ENCODE data around the gene LDLRAD4. TPM values are rescaled to one million over a fixed set of nuclear protein-coding genes. Genes with fewer than 3 reads are reported as not detected.

The LDLRAD4 gene
- total and polyA plus RNA-seq, 8 donors: 2.0 to 47.9 (median 9.0) TPM

DNA sequence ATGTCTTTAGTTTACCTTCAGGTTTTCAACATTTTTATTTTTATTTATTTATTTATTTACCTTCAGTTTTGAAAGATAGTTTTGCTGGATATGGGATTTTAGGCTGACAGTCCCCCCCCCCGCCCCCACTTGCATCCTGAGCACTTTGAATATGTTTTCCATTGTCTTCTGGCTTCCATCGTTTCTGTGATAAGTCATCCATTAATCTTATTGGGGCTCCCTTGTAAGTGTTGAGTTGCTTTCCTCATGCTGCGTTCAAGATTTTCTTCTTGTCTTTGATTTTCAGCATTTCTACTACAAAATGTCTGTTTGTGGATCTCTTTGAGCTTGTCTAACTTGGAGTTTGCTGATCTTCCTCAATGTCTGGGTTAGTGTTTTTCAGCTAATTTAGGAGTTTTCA is 19.4 kb upstream of the LDLRAD4 start:
- Histone ChIP-seq H3K4me1 (no peaks in the 10 kb centered on the region), H3K9me3 (peaks cover 6 to 27% (median 14%) of the 10 kb centered on the region in 4 donors), H3K36me3 (no peaks in the 10 kb centered on the region), H3K4me3 (no peak overlapping the region), H3K27me3 (no peaks in the 10 kb centered on the region), H3K27ac (no peak overlapping the region)
- WGBS, 5 donors: 68 to 79% (median 73%) methylated on average over 3 of the region's 3 CpGs
- TF ChIP-seq CTCF (IDR thresholded peaks at IDR 0.05) (no peak), EP300 (IDR thresholded peaks at IDR 0.05) (no peak), POLR2A (IDR thresholded peaks at IDR 0.05) (no peak), POLR2AphosphoS5 (IDR thresholded peaks at IDR 0.05) (no peak)
- DNase-seq: no peak
- intact Hi-C loops (cut with DNase I; ENCODE audit: low total_unique reads): no loop called here

GRCh38 chr18:13201292-13201691 is 17.3 kb upstream of the LDLRAD4 start:
- intact Hi-C loops (cut with DNase I; ENCODE audit: low total_unique reads): no loop called here
- WGBS, 5 donors: 69 to 90% (median 87%) methylated on average over 3 of the region's 3 CpGs
- no peaks in the 10 kb centered on the region for H3K4me1 ChIP-seq
- no peak overlapping the region for H3K27ac ChIP-seq
- no peak overlapping the region for H3K4me3 ChIP-seq
- no peak for TF ChIP-seq POLR2AphosphoS5 (IDR thresholded peaks at IDR 0.05)
- no peak for TF ChIP-seq POLR2A (IDR thresholded peaks at IDR 0.05)
- TF ChIP-seq EP300 (IDR thresholded peaks at IDR 0.05): no peak
- peaks cover 6 to 27% (median 12%) of the 10 kb centered on the region in 4 donors for H3K9me3 ChIP-seq
- no peaks in the 10 kb centered on the region for H3K27me3 ChIP-seq
- DNase-seq: no peak
- H3K36me3 ChIP-seq: no peaks in the 10 kb centered on the region

DNA sequence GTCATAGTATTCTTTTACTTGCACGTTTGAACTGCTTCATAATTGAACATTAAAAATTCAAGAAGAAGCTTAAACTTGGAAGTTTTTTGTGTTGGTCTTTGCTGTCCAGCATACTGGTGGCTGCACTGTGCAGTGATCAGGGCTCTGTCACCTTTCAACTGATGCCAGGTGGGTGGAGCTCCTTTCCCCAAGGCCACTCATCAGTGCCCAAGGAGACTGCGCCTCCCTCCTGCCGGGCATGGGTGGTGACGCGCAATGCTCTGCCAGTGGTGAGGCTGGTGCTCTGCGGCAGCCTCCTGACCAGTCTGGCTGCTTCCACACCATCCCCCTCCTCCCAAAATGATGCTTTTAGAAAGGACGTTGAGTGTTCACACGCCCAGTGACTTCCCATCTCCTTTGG is 16.0 kb upstream of the LDLRAD4 start:
- H3K27ac ChIP-seq: no peak overlapping the region
- intact Hi-C loops (cut with DNase I; ENCODE audit: low total_unique reads): no loop called here
- no peak for TF ChIP-seq POLR2A (IDR thresholded peaks at IDR 0.05)
- no peak for TF ChIP-seq EP300 (IDR thresholded peaks at IDR 0.05)
- no peak for TF ChIP-seq POLR2AphosphoS5 (IDR thresholded peaks at IDR 0.05)
- TF ChIP-seq CTCF (IDR thresholded peaks at IDR 0.05): no peak
- WGBS, 5 donors: 77 to 87% (median 78%) methylated on average over 8 of the region's 8 CpGs
- H3K4me3 ChIP-seq: no peak overlapping the region
- no peaks in the 10 kb centered on the region for H3K4me1 ChIP-seq
- H3K9me3 ChIP-seq: peaks cover 6 to 27% (median 12%) of the 10 kb centered on the region in 4 donors
- no peaks in the 10 kb centered on the region for H3K27me3 ChIP-seq
- H3K36me3 ChIP-seq: no peaks in the 10 kb centered on the region
- DNase-seq: no peak

GRCh38 chr18:13206301-13206700 is 12.3 kb upstream of the LDLRAD4 start:
- TF ChIP-seq POLR2A (IDR thresholded peaks at IDR 0.05) (no peak), POLR2AphosphoS5 (IDR thresholded peaks at IDR 0.05) (no peak), CTCF (IDR thresholded peaks at IDR 0.05) (no peak), EP300 (IDR thresholded peaks at IDR 0.05) (no peak)
- no peaks in the 10 kb centered on the region for H3K4me1 ChIP-seq
- no peaks in the 10 kb centered on the region for H3K27me3 ChIP-seq
- H3K9me3 ChIP-seq: no peaks in the 10 kb centered on the region
- 81 to 92% (median 91%) methylated on average over 6 of the region's 6 CpGs for WGBS, 5 donors
- no peak overlapping the region for H3K27ac ChIP-seq
- no peaks in the 10 kb centered on the region for H3K36me3 ChIP-seq
- intact Hi-C loops (cut with DNase I; ENCODE audit: low total_unique reads): no loop called here
- H3K4me3 ChIP-seq: no peak overlapping the region
- DNase-seq: no peak

- no peak overlapping the region for H3K4me3 ChIP-seq
- DNase-seq: no peak
- H3K4me1 ChIP-seq: no peaks in the 10 kb centered on the region
- WGBS, 5 donors: 80 to 90% (median 86%) methylated on average over 6 of the region's 6 CpGs
- H3K36me3 ChIP-seq: no peaks in the 10 kb centered on the region
- intact Hi-C loops (cut with DNase I; ENCODE audit: low total_unique reads): no loop called here
- TF ChIP-seq POLR2A (IDR thresholded peaks at IDR 0.05) (no peak), POLR2AphosphoS5 (IDR thresholded peaks at IDR 0.05) (no peak), EP300 (IDR thresholded peaks at IDR 0.05) (no peak), CTCF (IDR thresholded peaks at IDR 0.05) (no peak)
- H3K27me3 ChIP-seq: no peaks in the 10 kb centered on the region
- H3K27ac ChIP-seq: no peak overlapping the region
- no peaks in the 10 kb centered on the region for H3K9me3 ChIP-seq
Measured at GRCh38 chr18:13207294-13207693, 11.3 kb upstream of the LDLRAD4 start.

Data from stomach (tissue), 9 donors.